HepG2 (cell line): ENCODE measurements around the gene GTF2H4. TPM values are rescaled to one million over a fixed set of nuclear protein-coding genes. Genes with fewer than 3 reads are reported as not detected.
A peak's percentile ranks its signal among the peaks of the same experiment; 100 is the strongest.

ENCODE experiments used
- BATF2 ChIP-seq: sonication (generic); formaldehyde crosslinking; IDR thresholded peaks from 2 replicates; pipeline ENCODE4 v1.8.0; 2022; ENCODE audit warnings: mild to moderate bottlenecking, missing genetic modification reagents, moderate library complexity
- DMTF1 ChIP-seq: sonication (generic); formaldehyde crosslinking; IDR thresholded peaks from 2 replicates; pipeline ENCODE4 v1.4.0; 2020; ENCODE audit warnings: mild to moderate bottlenecking, missing genetic modification reagents
- FOXA3 ChIP-seq: IDR thresholded peaks from 2 replicates; pipeline ENCODE4 v1.6.1; 2016; ENCODE audit warnings: missing genetic modification reagents, missing compliant biosample characterization
- GTF3A ChIP-seq: sonication (generic); formaldehyde crosslinking; conservative IDR thresholded peaks from 2 replicates; pipeline ENCODE4 v1.4.0; 2020; ENCODE audit warnings: mild to moderate bottlenecking, missing genetic modification reagents
- KAT8 ChIP-seq: IDR thresholded peaks from 2 replicates; pipeline ENCODE4 v1.6.1; 2016; ENCODE audit warnings: missing genetic modification reagents, missing compliant biosample characterization
- MED1 ChIP-seq: sonication (generic); formaldehyde crosslinking; IDR thresholded peaks from 2 replicates; pipeline ENCODE4 v1.4.0; 2020; ENCODE audit warnings: missing genetic modification reagents
- MXD1 ChIP-seq: sonication (generic); formaldehyde crosslinking; IDR thresholded peaks from 2 replicates; pipeline ENCODE4 v1.4.0; 2020; ENCODE audit warnings: mild to moderate bottlenecking, missing genetic modification reagents
- PHF8 ChIP-seq: sonication (generic); formaldehyde crosslinking; IDR thresholded peaks from 2 replicates; pipeline ENCODE4 v1.5.0; 2020; ENCODE audit warnings: missing genetic modification reagents
- POGZ ChIP-seq: sonication (generic); formaldehyde crosslinking; IDR thresholded peaks from 2 replicates; pipeline ENCODE4 v1.4.0; 2020; ENCODE audit warnings: mild to moderate bottlenecking, missing genetic modification reagents
- REPIN1 ChIP-seq: sonication (generic); formaldehyde crosslinking; IDR thresholded peaks from 2 replicates; pipeline ENCODE4 v1.8.0; 2022; ENCODE audit warnings: missing genetic modification reagents, low read depth, mild to moderate bottlenecking, borderline replicate concordance
- SMAD3 ChIP-seq: sonication (generic); formaldehyde crosslinking; IDR thresholded peaks from 2 replicates; pipeline ENCODE4 v1.4.0; 2020; ENCODE audit warnings: missing genetic modification reagents
- SP140L ChIP-seq: sonication (generic); formaldehyde crosslinking; IDR thresholded peaks from 2 replicates; pipeline ENCODE4 v1.4.0; 2020; ENCODE audit warnings: missing genetic modification reagents, borderline replicate concordance
- ZBTB2 ChIP-seq: sonication (generic); formaldehyde crosslinking; IDR thresholded peaks from 2 replicates; pipeline ENCODE4 v1.8.0; 2022; ENCODE audit warnings: low read depth, missing genetic modification reagents
- ZFAT ChIP-seq: sonication (generic); formaldehyde crosslinking; conservative IDR thresholded peaks from 2 replicates; pipeline ENCODE4 v1.8.1; 2023; ENCODE audit warnings: missing genetic modification reagents, inconsistent platforms
- ZFYVE20 ChIP-seq: sonication (generic); formaldehyde crosslinking; IDR thresholded peaks from 2 replicates; pipeline ENCODE4 v1.8.0; 2023; ENCODE audit warnings: low read depth, mild to moderate bottlenecking, moderate library complexity, missing genetic modification reagents, borderline replicate concordance
- ZNF101 ChIP-seq: sonication (generic); formaldehyde crosslinking; IDR thresholded peaks from 2 replicates; pipeline ENCODE4 v1.4.0; 2020; ENCODE audit warnings: mild to moderate bottlenecking, low read depth, missing genetic modification reagents, borderline replicate concordance
- ZNF577 ChIP-seq: sonication (generic); formaldehyde crosslinking; IDR thresholded peaks from 2 replicates; pipeline ENCODE4 v1.4.0; 2020; ENCODE audit warnings: mild to moderate bottlenecking, low read depth, missing genetic modification reagents, borderline replicate concordance
- ZNF616 ChIP-seq: sonication (generic); formaldehyde crosslinking; IDR thresholded peaks from 2 replicates; pipeline ENCODE4 v1.5.0; 2020; ENCODE audit warnings: low read depth, mild to moderate bottlenecking, missing genetic modification reagents
- ZNF720 ChIP-seq: sonication (generic); formaldehyde crosslinking; IDR thresholded peaks from 2 replicates; pipeline ENCODE4 v1.4.0; 2020; ENCODE audit warnings: missing genetic modification reagents
- ZSCAN25 ChIP-seq: sonication (generic); formaldehyde crosslinking; IDR thresholded peaks from 2 replicates; pipeline ENCODE4 v1.8.0; 2022; ENCODE audit warnings: mild to moderate bottlenecking, missing genetic modification reagents
- ZXDC ChIP-seq: sonication (generic); formaldehyde crosslinking; IDR thresholded peaks from 2 replicates; pipeline ENCODE4 v1.5.0; 2020; ENCODE audit warnings: mild to moderate bottlenecking, missing genetic modification reagents
- polyA plus RNA-seq, 8 experiments: library from polyadenylated mRNA; depleted of rRNA in 3 of 8; stranded (reverse) in 7 of 8; unstranded in 1 of 8; fragments of >200 nt; fragmentation: Illumina TruSeq in 4 of 8; extraction: Trizol in 4 of 8; gene quantifications; 2 replicates each; pipeline versions ENCODE4 v1.2.1 to v1.2.3, GENCODE V29; 2011 to 2016; ENCODE audit warnings: low read depth in 4 of 8, missing spikeins in 1 of 8, mixed read lengths in 1 of 8; ENCODE audit not compliant: insufficient read depth in 1 of 8
- total RNA-seq, 5 experiments: library from RNA; depleted of rRNA; stranded (reverse); fragments of >200 nt; fragmentation: Illumina TruSeq; extraction: Trizol; gene quantifications; 2 replicates each; pipeline ENCODE4 v1.2.3, GENCODE V29; 2016; ENCODE audit warnings: low read depth in 1 of 5

The GTF2H4 gene
- total and polyA plus RNA-seq, 2 of the 13 experiments (the other 11 are each of a cell fraction or from before 2014, with no cell fraction given): 15.9 to 49.3 TPM

GRCh38 chr6:30883685-30884520, 24.1 kb upstream of the GTF2H4 start, which contains the start of gene DDR1 (continued):
- TF ChIP-seq MXD1: no peak; the same call in 1 of the 2 replicates
- TF ChIP-seq ZXDC (CRISPR knock-in tag): no peak
- no peak for TF ChIP-seq BATF2 (CRISPR knock-in tag)
- no peak for TF ChIP-seq DMTF1 (CRISPR knock-in tag)
- TF ChIP-seq SMAD3 (CRISPR knock-in tag): no peak
- TF ChIP-seq SP140L (CRISPR knock-in tag): no peak
- TF ChIP-seq ZFAT (CRISPR knock-in tag): no peak
- TF ChIP-seq ZFYVE20: no peak
- TF ChIP-seq ZNF101: no peak
- TF ChIP-seq PHF8 (CRISPR knock-in tag): peak; percentile 61
- TF ChIP-seq ZNF577: no peak
- 0 out of 2 replicates have a peak, but pooled peaks have one; percentile 11 for TF ChIP-seq ZNF720 (CRISPR knock-in tag)
- peak; percentile 5; the same call in 1 of the 2 replicates for TF ChIP-seq KAT8
- 0 out of 2 replicates have a peak, but pooled peaks have one; percentile 31 for TF ChIP-seq MED1
- TF ChIP-seq FOXA3 (CRISPR knock-in tag): no peak
- TF ChIP-seq ZBTB2 (CRISPR knock-in tag): no peak
- no peak for TF ChIP-seq ZSCAN25 (CRISPR knock-in tag)
- TF ChIP-seq GTF3A (CRISPR knock-in tag): no peak
- TF ChIP-seq POGZ (CRISPR knock-in tag): peak; percentile 14; the same call in 1 of the 2 replicates
- TF ChIP-seq REPIN1 (CRISPR knock-in tag): no peak
- TF ChIP-seq ZNF616 (CRISPR knock-in tag): no peak
